GM23248 (cell line): ENCODE data around the gene ZNF557. TPM values are rescaled to one million over a fixed set of nuclear protein-coding genes. Genes with fewer than 3 reads are reported as not detected.
A peak's percentile ranks its signal among the peaks of the same experiment; 100 is the strongest.

Experiments used
- DNase-seq: peaks from one replicate; pipeline ENCODE4 v3.0.0-alpha.2; 2015
- H2AFZ ChIP-seq: fragments of 200-600 bp; sonication (generic); 2 replicates; pipeline ENCODE4 v1.6.1; 2016; ENCODE audit warnings: antibody characterized with exemption
- H3F3A ChIP-seq: fragments of 200-600 bp; sonication (generic); 2 replicates; pipeline ENCODE4 v1.6.1; 2016; ENCODE audit warnings: mild to moderate bottlenecking, antibody characterized with exemption, mixed run types; ENCODE audit not compliant: insufficient read depth
- H3K27ac ChIP-seq: fragments of 200-600 bp; sonication (generic); 2 replicates; pipeline ENCODE4 v1.5.1; 2016; ENCODE audit warnings: mild to moderate bottlenecking
- H3K27me3 ChIP-seq: fragments of 200-600 bp; sonication (generic); replicated peaks from 2 replicates; pipeline ENCODE4 v1.6.1; 2016; ENCODE audit warnings: mild to moderate bottlenecking; ENCODE audit not compliant: insufficient read depth
- H3K36me3 ChIP-seq: fragments of 200-600 bp; sonication (generic); 2 replicates; pipeline ENCODE4 v1.6.1; 2016; ENCODE audit warnings: low read depth, mild to moderate bottlenecking
- H3K4me1 ChIP-seq: fragments of 200-600 bp; sonication (generic); 2 replicates; pipeline ENCODE4 v1.6.1; 2016; ENCODE audit warnings: mild to moderate bottlenecking; ENCODE audit not compliant: insufficient read depth
- H3K4me2 ChIP-seq: fragments of 200-600 bp; sonication (generic); one replicate; pipeline ENCODE4 v1.6.1; 2016; ENCODE audit warnings: mild to moderate bottlenecking; ENCODE audit not compliant: unreplicated experiment
- H3K4me3 ChIP-seq: fragments of 200-600 bp; sonication (generic); 2 replicates; pipeline ENCODE4 v1.5.1; 2016; ENCODE audit warnings: mild to moderate bottlenecking
- H3K79me2 ChIP-seq: fragments of 200-600 bp; sonication (generic); 2 replicates; pipeline ENCODE4 v1.6.1; 2016; ENCODE audit warnings: mild to moderate bottlenecking; ENCODE audit not compliant: insufficient read depth
- H3K9ac ChIP-seq: fragments of 200-600 bp; sonication (generic); 2 replicates; pipeline ENCODE4 v1.6.1; 2016; ENCODE audit warnings: mild to moderate bottlenecking
- H3K9me2 ChIP-seq: fragments of 200-600 bp; sonication (generic); 2 replicates; pipeline ENCODE4 v1.6.1; 2016; ENCODE audit warnings: mixed run types, mild to moderate bottlenecking, moderate library complexity; ENCODE audit not compliant: insufficient read depth
- H3K9me3 ChIP-seq: fragments of 200-600 bp; sonication (generic); one replicate; pipeline ENCODE4 v1.6.1; 2017; ENCODE audit warnings: low read depth
- H4K20me1 ChIP-seq: fragments of 200-600 bp; sonication (generic); 2 replicates; pipeline ENCODE4 v1.6.0; 2016; ENCODE audit not compliant: insufficient read depth
- EZH2 ChIP-seq: fragments of 200-600 bp; sonication (generic); IDR thresholded peaks from 2 replicates; pipeline ENCODE4 v1.6.1; 2018; ENCODE audit warnings: antibody characterized with exemption, mild to moderate bottlenecking; ENCODE audit not compliant: insufficient read depth, poor library complexity, severe bottlenecking
- EZH2phosphoT487 ChIP-seq: fragments of 200-600 bp; sonication (generic); IDR thresholded peaks from 2 replicates; pipeline ENCODE4 v1.6.1; 2018; ENCODE audit warnings: antibody characterized with exemption, moderate library complexity, mild to moderate bottlenecking, low read depth; ENCODE audit not compliant: insufficient read depth
- WGBS, 2 experiments: methylation state at CpG; one replicate each; pipeline ENCODE4 v1.1.6; 2015 to 2017; ENCODE audit warnings: low lambda C conversion rate in 2 of 2, low coverage in 1 of 2; ENCODE audit errors: missing lambda C conversion rate in 2 of 2; 5-methylcytosine and 5-hydroxymethylcytosine counted together
- in situ Hi-C: fragments of 300-500 bp; cut with MboI; formaldehyde crosslinking; loops from 2 replicates; pipeline ENCODE4 v1.15.0; 2020
- polyA plus RNA-seq: library from polyadenylated mRNA; unstranded; fragments of >200 nt; fragmentation: Nextera tagmentation; extraction: Ambion mirVana; gene quantifications from 2 replicates; pipeline ENCODE4 v1.2.1, GENCODE V29; 2016
- total RNA-seq: library from RNA; depleted of rRNA; stranded (reverse); fragments of >200 nt; shearing (Covaris generic); gene quantifications from 2 replicates; pipeline ENCODE4 v1.2.3, GENCODE V29; 2014

The ZNF557 gene
- total and polyA plus RNA-seq, 2 experiments from 2014 or later: 4.6 to 9.4 TPM

DNA sequence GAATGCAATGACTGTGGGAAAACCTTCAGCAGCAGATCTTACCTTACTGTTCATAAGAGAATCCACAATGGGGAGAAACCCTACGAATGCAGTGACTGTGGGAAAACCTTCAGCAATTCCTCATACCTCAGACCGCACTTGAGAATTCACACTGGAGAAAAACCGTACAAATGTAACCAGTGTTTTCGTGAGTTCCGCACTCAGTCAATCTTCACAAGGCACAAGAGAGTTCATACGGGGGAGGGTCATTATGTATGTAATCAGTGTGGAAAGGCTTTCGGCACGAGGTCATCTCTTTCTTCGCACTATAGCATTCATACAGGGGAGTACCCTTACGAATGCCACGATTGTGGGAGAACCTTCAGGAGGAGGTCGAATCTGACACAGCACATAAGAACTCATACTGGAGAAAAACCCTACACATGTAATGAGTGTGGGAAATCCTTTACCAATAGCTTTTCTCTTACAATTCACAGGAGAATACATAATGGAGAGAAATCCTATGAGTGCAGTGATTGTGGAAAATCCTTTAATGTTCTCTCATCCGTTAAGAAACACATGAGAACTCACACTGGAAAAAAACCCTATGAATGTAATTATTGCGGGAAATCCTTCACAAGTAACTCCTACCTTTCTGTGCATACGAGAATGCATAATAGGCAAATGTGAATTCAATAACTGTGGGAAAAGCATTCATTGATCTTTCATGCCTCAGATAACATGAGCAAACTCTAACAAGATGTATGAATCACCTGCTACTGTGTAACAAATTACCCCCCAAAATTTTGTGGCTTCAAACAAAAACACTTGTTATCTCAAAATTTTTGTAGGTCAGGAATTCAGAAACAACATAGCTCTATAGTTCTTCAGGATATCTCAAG, 13.8 kb downstream of the ZNF557 start:
- Histone ChIP-seq H3K9me3 (peaks cover 33% of the 10 kb centered on the region), H3K4me2 (no peak overlapping the region), H3K27me3 (no peaks in the 10 kb centered on the region), H3K9me2 (no peaks in the 10 kb centered on the region), H3K36me3 (peaks cover 75% of the 10 kb centered on the region), H3F3A (peaks cover 31% of the 10 kb centered on the region), H3K79me2 (peaks cover 3% of the 10 kb centered on the region; the same call in 1 of the 2 replicates), H3K4me1 (no peaks in the 10 kb centered on the region), H2AFZ (no peak overlapping the region), H3K4me3 (peak overlapping the region; percentile 18), H3K27ac (no peak overlapping the region), H3K9ac (no peak overlapping the region), H4K20me1 (no peaks in the 10 kb centered on the region)
- in situ Hi-C loops: no loop called here
- DNase-seq: peak; percentile 43
- no peak for TF ChIP-seq EZH2phosphoT487
- no peak for TF ChIP-seq EZH2
- WGBS, 2 experiments: 95 to 96% methylated on average over 15 of the region's 15 CpGs

DNA sequence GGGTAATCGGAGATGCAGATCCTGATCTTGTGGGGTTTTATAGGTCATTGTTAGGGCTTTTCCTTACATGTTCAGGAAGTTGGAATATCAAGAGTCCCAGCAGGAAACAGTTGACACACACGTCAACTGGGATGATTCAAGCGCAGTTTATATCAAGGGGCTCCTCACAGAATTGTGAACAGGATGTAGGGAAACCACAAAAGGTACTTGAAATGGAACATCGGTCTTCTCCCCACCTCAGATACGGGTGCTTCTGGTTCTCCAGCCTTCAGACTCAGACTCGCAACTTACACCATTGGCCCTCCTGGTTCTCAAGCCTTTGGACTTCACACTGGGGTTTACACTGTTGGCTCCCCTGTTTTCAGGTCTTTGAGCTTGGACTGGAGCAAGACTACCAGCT, 19.5 kb downstream of the ZNF557 start:
- Histone ChIP-seq H3F3A (peaks cover 6% of the 10 kb centered on the region; the same call in 1 of the 2 replicates), H3K9me2 (no peaks in the 10 kb centered on the region), H3K4me1 (no peaks in the 10 kb centered on the region), H3K36me3 (peaks cover 21% of the 10 kb centered on the region), H4K20me1 (no peaks in the 10 kb centered on the region), H2AFZ (no peak overlapping the region), H3K9me3 (peaks cover 13% of the 10 kb centered on the region), H3K9ac (no peak overlapping the region), H3K27ac (no peak overlapping the region), H3K27me3 (no peaks in the 10 kb centered on the region), H3K79me2 (no peaks in the 10 kb centered on the region), H3K4me2 (no peak overlapping the region), H3K4me3 (no peak overlapping the region)
- in situ Hi-C loops: no loop called here
- WGBS, 2 experiments: 88 to 91% methylated on average over 6 of the region's 6 CpGs
- DNase-seq: no peak
- no peak for TF ChIP-seq EZH2phosphoT487
- TF ChIP-seq EZH2: no peak

DNA sequence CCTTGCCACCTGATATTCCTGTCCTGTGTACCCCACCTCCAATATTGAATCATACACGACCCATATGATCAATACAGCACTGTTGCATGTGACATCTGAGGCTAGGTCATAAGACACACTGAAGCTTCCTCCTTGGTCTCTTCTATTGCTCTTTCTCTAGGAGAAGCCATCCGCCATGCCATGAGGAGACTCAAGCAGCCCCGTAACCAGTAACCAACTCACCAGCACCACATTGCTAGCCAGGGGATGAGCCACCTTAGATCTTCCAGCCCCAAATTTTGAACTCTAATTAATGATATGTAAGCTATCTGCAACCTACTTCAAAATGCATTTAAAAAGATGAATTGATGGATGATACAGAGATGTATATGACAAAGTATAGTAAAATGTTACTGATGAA, 28.6 kb downstream of the ZNF557 start:
- no peaks in the 10 kb centered on the region; the same call in 1 of the 2 replicates for H3K4me1 ChIP-seq
- no peaks in the 10 kb centered on the region for H3K9me2 ChIP-seq

DNA sequence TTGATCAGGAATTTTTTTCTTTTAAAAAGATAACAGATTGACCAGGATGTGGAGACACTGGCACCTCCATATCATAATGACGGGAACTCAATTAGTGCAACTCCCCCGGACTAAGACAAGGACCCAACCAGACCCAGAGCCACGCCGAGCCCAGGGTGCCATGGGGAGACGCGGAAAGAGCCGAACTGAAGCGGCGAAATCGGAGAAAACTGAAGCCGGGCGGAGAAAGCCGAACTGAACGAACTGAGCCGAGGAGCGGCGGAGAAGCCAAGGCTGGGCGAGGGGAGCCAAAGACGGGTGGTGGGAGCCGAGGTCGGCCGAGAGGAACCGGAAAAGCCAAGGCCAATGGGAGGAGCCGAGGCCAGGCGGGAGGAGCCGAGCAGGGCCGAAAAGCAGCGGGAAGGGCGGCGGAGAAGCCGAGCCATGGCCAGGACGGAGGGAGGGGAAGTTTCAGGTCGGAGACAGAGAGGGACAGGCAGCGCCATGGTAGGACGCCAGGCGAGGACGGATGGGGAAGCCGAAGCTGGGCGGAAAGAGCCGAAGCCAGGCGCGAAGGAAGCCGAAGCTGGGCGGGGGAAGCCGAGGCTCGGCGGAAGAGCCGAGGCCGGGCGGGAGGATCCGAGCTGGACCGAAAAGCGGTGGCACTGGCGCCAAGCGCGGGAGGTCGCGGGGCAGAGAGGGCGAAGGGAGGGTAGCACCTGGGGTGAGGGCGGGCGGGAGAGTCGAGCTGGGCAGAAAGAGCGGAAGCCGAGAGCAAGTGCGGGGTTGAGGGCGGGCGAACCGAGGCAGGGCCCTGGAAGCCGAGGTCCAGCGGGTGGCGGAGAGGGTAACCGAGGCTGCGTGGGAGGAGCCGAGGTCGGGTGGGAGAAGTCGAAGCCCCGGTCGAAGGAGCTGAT, 29.4 kb downstream of the ZNF557 start:
- peak overlapping the region; percentile 82 for H3K9ac ChIP-seq
- WGBS, 2 experiments: 1% methylated on average over 51 to 78 of the region's 78 CpGs
- H3F3A ChIP-seq: peaks cover 7% of the 10 kb centered on the region; the same call in 1 of the 2 replicates
- peak overlapping the region; percentile 76 for H3K27ac ChIP-seq
- DNase-seq: peak; percentile 97
- in situ Hi-C loops: no loop called here
- TF ChIP-seq EZH2phosphoT487: no peak
- TF ChIP-seq EZH2: no peak
- no peaks in the 10 kb centered on the region for H3K27me3 ChIP-seq
- H4K20me1 ChIP-seq: no peaks in the 10 kb centered on the region
- no peaks in the 10 kb centered on the region for H3K79me2 ChIP-seq
- no peaks in the 10 kb centered on the region for H3K9me2 ChIP-seq
- peak overlapping the region; percentile 61 for H3K4me2 ChIP-seq
- no peaks in the 10 kb centered on the region for H3K9me3 ChIP-seq
- no peaks in the 10 kb centered on the region for H3K36me3 ChIP-seq
- peak overlapping the region; percentile 75 for H3K4me3 ChIP-seq
- H3K4me1 ChIP-seq: no peaks in the 10 kb centered on the region; the same call in 1 of the 2 replicates
- peak overlapping the region; percentile 87 for H2AFZ ChIP-seq

More for the DNA sequence above, 28.6 kb downstream of the ZNF557 start:
- Histone ChIP-seq H2AFZ (peak overlapping the region; percentile 87), H3K4me3 (peak overlapping the region; percentile 75), H4K20me1 (no peaks in the 10 kb centered on the region), H3K9me3 (no peaks in the 10 kb centered on the region), H3K79me2 (no peaks in the 10 kb centered on the region), H3K27ac (peak overlapping the region; percentile 76; the same call in 1 of the 2 replicates), H3K4me2 (peak overlapping the region; percentile 61), H3K9ac (peak overlapping the region; percentile 82), H3F3A (peaks cover 7% of the 10 kb centered on the region; the same call in 1 of the 2 replicates), H3K27me3 (no peaks in the 10 kb centered on the region), H3K36me3 (no peaks in the 10 kb centered on the region)
- no peak for TF ChIP-seq EZH2
- TF ChIP-seq EZH2phosphoT487: no peak
- in situ Hi-C loops: no loop called here
- 96 to 98% methylated on average over 3 of the region's 3 CpGs for WGBS, 2 experiments
- DNase-seq: no peak
